ENCODE data around the gene KIF26B.

- TF ChIP-seq, protein P1, sequence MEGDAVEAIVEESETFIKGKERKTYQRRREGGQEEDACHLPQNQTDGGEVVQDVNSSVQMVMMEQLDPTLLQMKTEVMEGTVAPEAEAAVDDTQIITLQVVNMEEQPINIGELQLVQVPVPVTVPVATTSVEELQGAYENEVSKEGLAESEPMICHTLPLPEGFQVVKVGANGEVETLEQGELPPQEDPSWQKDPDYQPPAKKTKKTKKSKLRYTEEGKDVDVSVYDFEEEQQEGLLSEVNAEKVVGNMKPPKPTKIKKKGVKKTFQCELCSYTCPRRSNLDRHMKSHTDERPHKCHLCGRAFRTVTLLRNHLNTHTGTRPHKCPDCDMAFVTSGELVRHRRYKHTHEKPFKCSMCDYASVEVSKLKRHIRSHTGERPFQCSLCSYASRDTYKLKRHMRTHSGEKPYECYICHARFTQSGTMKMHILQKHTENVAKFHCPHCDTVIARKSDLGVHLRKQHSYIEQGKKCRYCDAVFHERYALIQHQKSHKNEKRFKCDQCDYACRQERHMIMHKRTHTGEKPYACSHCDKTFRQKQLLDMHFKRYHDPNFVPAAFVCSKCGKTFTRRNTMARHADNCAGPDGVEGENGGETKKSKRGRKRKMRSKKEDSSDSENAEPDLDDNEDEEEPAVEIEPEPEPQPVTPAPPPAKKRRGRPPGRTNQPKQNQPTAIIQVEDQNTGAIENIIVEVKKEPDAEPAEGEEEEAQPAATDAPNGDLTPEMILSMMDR (IDR thresholded peaks at IDR 0.05; ENCODE audit: low read depth, low read length) = no peak
- TF ChIP-seq EZH2phosphoT487 (IDR thresholded peaks at IDR 0.05; ENCODE audit: low read depth) = no peak
These were observed 383.2 kb downstream of the KIF26B start for GRCh38 chr1:245537992-245538391.

All from OCI-LY3 (cell line).